NCI-H2081 (cell line): ENCODE results near the gene CRIP1.
A peak's percentile ranks its signal among the peaks of the same experiment; 100 is the strongest.

Experiments used
- DNase-seq, 2 experiments: peaks; one replicate each; lab custom pipeline; 2025; lab: John Stamatoyannopoulos, UW

Gene CRIP1

DNA sequence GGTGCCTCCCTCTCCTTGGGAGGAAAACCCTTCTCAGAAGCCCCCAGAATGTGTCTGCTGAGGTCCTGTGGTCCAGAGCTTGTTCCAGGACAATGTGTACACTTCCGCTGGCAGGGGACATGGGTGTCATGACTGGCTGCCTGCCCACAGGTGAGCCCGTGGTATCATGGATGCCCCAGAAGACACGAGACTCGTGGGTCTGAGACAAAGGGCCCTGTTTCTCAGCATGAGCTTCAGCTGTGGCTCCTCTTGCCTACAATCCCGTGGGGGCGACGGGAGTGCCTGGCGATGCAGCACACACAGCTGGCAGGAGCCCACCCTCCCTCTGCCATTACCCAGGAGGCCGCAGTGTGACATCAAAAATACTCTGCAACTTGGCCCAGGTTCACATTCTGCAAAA lies 46.7 kb downstream of the CRIP1 start:
- no peak for DNase-seq

DNA sequence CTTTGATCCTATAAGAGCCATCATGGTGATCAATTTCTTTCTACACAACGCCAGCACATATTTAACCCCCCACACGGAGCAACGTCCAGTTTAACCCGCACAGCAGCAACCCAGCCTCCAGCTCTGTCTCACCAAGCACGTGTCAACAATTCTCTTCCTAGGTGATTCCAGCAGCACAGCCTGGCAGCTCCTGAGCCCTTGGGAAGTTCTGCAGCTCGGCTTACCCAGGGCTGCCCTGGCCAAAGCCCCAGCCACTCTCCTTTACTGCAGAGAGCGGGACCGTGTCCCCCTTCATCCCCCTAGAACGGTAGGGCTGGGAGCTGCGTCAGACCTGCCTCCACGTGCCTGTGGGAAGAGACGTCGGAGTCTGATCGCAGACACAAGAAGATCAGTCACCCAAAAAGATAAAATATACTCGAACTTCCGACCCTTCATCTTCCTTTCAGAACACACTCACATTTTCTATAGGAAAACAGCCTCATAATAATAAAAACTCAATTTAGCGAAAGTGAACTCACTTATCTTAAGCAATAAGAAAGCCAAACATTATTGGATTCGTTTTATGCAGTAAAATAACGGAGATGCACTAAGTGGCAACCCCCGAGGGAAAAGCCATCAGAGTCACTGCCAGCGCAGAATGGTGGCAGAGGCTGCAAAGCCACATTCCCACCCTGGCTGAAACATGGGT lies 47.3 kb downstream of the CRIP1 start:
- DNase-seq: no peak

DNA sequence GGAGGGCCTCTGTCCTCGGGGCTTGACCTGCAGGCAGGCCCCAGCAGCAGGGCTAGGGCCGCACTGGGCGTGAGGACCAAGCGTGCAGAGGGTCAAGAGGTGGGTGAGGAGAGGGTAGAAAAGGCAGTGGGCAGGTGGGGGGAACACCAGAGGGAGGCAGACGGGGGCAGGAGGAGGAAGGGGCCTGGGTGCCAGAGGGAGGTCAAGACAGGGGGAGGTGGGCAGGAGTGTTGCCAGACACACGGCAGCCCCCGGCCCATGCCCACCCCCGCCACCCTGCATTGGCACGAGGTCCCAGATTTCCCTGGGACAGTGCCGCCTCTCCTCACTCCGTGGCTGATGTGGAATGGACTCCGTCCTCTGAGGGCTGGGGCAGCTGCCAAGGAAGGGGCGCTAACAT lies 47.9 kb downstream of the CRIP1 start:
- DNase-seq: no peak

DNA sequence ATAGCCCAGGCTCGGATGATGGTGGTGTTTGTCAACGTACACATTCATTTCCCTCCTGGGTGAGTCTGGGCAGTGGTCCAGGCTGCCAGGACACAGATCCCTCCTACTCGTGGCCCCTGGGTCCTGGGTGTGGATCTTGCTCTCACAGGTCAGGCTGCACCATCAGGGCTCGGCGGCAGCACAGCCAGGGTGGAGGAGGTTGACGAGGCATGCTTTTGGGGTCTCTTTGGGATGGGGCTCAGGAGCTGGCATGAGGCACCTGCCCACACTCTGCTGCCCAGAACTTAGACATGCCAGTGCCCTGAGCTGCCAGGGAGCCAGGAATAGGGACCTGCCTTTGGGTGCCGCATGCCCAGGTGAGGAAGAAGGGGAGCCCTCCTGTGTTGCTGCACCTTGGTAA lies 49.4 kb downstream of the CRIP1 start:
- DNase-seq: no peak

DNA sequence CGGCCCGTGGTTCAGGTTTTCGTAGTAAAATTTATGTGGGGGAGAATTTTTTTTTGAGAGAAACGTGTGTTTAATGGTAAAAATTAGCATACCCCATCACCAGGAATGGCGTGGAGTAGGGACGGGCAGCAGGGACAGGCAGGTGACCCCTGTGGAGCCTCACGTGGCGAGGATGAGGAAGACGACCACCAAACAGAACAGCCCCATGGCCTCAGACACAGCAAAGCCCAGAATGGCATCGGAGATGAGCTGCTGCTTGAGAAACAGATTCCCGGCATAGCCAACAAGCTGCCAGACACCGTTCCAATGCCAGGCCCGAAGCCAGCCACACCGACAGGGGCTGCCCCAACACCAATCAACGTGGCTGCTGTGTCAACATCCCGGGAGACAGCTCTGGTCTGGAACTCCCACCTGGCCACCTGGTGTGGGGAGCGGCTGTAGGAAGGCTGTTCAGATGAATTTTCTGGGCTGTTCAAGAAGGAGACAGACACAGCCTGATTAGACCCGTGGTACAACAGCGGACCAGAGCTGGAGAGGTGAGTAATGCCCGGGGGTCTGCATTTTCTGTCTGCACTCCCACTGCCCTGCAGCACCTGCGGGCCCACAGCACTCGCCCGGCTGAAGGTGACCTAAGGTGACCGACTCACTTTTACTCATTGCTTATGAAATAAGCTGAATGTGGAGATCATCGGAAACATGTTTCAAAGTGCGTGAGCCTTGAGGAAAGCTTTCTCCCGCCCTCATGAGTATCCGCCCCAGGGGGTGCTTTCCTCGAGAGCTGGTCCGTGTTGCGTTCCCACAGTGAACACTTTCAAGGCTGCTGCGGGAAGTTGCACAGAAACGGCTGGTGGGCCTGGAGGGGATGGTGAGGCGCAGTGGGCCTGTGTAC lies 50.2 kb downstream of the CRIP1 start:
- DNase-seq: peak; percentile 15 to 58

DNA sequence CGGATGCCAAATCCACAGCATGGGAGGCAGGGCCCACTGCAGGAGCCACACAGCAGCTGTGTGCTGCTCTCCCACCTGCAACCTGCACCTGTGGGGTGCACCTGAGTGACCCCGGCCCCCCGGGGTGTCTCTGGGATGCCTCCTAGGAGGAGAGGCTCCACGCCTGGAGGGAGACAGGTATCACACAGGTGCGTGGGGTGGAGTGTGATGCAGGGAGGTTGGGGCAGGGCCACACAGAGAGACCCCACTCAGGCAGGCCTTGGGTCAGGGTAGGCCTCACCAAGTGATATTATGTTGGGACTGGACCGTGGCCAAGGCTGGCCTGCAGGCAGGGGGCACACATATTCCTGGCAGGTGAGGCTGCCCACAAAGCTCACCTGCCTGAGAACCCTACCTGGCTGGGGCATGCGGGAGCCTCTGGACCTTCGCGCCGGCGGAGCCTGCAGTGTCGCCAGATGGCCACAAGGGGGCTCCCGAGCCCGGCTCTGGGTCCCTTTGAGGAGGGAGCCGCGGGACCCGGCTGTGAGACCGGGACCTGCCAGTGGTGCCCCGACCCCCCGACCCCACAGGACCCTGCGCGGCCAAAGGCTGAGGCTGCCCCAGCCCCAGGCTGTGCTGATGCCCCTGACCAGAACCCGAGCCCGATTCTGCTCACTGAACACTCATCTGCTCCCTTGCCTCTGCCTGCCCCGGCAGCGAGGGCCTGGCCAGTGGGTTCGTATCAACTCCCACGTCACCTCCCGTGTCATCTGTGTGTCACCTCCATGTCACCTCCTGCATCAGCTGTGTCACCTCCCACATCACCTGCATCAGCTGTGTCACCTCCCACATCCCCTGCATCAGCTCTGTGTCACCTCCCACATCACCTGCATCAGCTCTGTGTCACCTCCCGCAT lies 51.1 kb downstream of the CRIP1 start:
- peak; percentile 17 to 46 for DNase-seq
